GM12801 (cell line): Measurements from ENCODE around the gene MIEF1.

Experiments
- CTCF ChIP-seq: IDR thresholded peaks from one replicate; pipeline ENCODE4 v1.5.1; 2011; ENCODE audit warnings: control low read depth; ENCODE audit not compliant: insufficient read length; ENCODE audit errors: extremely low read depth

Gene MIEF1

GRCh38 chr22:39491696-39492095, 10.4 kb upstream of the MIEF1 start:
- no peak for TF ChIP-seq CTCF

DNA sequence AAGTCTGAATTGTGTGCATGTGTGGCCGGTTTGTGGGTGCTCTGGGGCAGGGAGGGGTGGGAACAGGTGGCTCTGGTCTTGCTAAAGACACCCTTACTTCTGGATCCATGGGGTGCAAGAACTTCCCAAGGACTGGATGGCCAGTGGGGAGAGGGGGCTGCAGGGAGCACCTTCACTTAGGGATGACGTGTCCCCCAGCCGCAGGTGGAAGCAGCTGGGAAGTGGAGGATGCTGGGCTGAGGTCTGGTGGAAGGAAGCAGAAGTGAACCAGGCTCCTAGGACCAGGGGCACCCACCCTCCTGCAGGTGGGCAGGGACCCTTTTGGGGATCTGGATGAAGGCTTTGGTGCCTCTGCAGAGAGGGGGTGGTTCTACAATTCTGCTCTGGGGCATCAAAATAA, 9.9 kb upstream of the MIEF1 start:
- no peak for TF ChIP-seq CTCF

DNA sequence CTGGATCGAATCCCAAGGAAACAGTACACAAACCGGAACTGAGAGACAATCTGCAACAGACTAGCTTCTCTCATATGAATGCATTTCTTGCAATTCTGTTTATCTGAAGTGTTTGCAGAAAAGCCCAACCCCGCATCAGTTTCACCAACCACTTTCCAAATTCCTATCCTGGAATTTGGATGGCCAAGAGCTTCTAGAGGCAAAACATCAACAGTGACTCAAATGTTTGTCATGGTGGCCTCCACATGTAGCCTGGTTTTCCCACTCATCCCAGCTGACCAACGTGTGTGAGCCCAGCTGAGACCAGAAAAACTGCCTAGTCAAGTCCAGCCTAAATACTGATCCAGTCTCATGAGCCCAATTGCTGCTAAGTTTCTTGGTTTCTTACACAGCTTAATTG, 8.3 kb upstream of the MIEF1 start:
- TF ChIP-seq CTCF: no peak

- TF ChIP-seq CTCF: no peak
Observed at GRCh38 chr22:39494471-39495120, 7.5 kb upstream of the MIEF1 start.

DNA sequence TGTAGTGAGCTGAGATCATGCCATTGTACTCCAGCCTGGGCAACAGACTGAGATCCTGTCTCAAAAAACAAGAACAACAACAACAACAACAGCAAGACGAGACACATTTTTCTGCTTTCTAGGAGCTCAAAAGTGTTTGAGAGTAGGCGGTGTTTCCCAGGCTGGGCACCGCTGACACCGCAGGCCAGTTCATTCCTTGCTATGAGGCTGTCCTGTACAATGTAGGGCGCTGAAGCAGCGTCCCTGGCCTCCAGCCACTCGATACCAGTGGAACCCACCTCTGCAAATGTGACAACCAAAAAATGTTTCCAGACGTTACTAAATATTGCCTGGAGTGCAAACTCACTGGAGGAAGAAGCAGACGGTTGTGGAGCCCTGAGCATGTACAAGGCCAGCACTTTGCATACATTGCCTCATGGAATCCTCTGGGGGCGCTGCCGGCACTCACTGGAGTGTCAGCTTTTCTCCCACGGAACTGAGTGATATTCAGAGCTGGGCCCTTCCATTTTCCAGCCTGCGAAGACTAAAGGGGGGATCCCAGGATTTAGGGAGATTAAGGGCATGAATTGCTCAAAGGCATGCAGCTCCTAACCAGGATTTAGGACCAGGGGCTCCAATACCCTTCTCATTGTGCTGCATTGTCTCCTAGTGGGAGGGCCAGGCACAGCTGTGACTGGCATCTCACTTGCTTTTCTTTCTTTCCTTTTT, 5.8 kb upstream of the MIEF1 start:
- no peak for TF ChIP-seq CTCF

DNA sequence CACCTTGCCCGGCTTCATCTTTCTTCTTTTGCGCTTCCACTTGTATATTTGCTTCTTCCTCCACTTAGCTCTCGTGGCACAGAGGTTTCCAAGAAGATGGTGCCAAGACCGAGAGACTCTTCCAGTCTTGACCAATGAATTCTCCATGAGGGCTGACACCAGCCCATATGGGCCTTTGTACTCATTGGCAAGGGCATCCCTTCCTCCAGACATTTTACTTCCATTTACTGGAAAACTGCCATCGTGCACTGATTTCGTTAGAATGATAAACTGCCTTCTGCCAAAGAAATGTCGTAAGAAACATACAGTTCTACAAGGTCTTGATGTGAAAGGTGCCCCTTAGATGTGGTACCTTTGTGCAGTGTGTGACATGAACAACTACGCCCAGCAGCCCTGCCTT, 4.7 kb upstream of the MIEF1 start:
- TF ChIP-seq CTCF: no peak

GRCh38 chr22:39498368-39498767, 3.7 kb upstream of the MIEF1 start:
- TF ChIP-seq CTCF: no peak

DNA sequence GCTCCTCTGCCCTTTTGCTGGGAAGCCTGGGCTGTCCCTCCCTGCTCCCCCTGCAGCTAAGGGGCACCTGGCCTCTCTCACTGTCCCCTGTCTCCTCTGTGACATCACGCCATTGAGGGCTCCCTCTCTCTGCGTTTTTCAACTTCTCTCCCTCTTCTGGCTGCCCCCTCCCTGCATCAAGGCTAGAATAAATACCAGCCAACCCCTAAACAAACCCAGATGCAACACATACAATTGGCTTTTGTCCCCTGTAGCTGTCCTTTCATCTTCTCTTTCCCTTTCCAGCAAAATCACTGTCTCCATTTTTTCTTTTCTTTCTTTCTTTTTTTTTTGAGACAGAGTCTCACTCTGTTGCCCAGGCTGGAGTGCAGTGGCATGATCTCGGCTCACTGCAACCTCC, 3.3 kb upstream of the MIEF1 start:
- no peak for TF ChIP-seq CTCF
